A549 treated with AZD9567 at 1 μM for 4 hours (cell line): ENCODE results near the gene LLCFC1. TPM values are rescaled to one million over a fixed set of nuclear protein-coding genes. Genes with fewer than 3 reads are reported as not detected.

Source experiments
- total RNA-seq: library from RNA; stranded (reverse); fragments of 200-300 nt; extraction: Qiagen RNA extraction; gene quantifications from 5 replicates; pipeline ENCODE4 v1.2.3, GENCODE V29; 2022; ENCODE audit not compliant: insufficient read depth

Gene LLCFC1
- total RNA-seq: not detected in 5 replicates

GRCh38 chr7:142939226-142939910 lies at the start of gene LLCFC1:
Gene LLCFC1 (plus strand): TSS chr7:142939484. CDS start chr7:142939622, 138 bp downstream.

DNA sequence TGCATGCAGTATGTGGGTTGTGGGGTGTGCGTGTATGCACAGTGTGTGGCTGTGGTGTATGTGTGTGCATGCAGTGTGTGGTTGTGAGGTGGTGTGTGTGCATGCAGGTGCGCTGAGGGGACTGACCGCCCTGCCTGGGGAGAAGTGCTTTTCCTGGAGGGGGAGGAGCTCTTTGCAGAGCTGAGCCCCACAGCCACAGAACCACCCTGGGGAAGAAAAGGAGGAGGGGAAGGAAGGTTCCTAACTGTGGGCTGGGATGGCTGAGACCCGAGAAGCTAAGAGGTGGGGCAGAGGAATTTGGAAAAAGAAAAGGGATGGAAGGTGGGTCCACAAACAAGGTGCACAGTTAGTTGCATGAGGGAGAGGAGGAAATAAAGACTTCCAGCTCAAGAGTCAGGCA lies 5.7 kb upstream of the LLCFC1 start, which contains the start of gene TRPV5:
Gene TRPV5 (minus strand): TSS at position 123 of the 400 bp plus-strand sequence. CDS start 287 bp downstream, outside the sequence.

DNA sequence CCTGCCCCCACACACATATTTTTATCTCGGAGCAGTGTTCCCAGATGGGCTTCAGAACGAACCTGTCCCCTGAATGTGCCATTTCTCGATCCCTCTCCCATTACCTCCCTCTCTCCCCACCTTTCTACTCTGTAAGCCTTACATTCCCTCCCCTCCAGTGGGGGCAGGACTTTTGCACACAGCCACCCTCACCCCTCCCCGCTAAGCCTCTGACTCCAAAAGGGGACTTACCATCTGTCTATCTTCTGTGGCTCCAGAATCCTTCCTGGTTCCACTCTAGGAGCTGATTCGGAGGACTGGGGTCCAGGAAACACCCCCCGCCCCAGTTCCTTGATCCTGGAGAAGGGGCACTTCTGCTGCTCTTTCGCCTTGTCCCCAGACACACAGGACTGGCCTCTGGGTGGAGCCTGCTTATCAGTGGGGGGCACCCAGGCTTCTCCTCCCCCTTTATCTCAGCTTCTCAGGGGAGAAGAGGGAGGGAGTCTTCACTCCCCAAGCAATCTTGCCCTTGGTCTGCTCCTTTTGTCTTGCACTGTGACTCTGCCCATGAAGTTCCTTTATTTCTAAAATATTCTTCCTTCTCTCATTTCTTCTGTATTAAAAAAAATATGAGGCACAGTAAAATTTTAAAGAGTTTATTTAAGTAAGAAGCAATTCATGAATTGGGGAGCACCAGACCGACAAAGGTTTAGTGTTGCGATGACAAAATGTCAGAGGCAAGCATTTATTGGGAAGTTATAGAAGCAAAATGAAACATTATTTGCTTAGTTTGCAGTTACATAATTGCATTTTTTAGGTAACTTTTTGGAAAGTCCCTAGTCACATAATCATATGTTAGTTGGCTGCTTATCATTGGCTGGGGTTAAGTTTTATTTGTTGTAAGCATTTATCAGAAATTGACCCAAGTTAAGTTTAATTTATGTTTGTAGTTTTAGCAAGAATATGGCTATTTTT lies 23.0 kb downstream of the LLCFC1 start, which contains the start of gene KEL:
Gene KEL (minus strand): TSS at position 391 of the 954 bp plus-strand sequence. CDS start 157 bp downstream, at position 234.

Other genes starting within 250 kb of the LLCFC1 start
- not detected in 5 replicates for gene PRSS1, start 190.0 kb upstream of the LLCFC1 start, total RNA-seq
- not detected in 5 replicates for gene PRSS2, start 168.5 kb upstream of the LLCFC1 start, total RNA-seq
- gene EPHB6, start 84.4 kb upstream of the LLCFC1 start, total RNA-seq: 0.28 to 0.79 TPM (median 0.42 TPM) in 4 of 5 replicates, not detected in the other
- 0.08 TPM in 1 of 5 replicates, not detected in the others for gene TRPV6, start 53.7 kb upstream of the LLCFC1 start, total RNA-seq
- gene TRPV5, start 5.7 kb upstream of the LLCFC1 start, total RNA-seq: not detected in 5 replicates
- not detected in 5 replicates for gene KEL, start 22.9 kb downstream of the LLCFC1 start, total RNA-seq
- not detected in 5 replicates for gene OR9A2, start 87.6 kb downstream of the LLCFC1 start, total RNA-seq
- not detected in 5 replicates for gene OR6V1, start 112.9 kb downstream of the LLCFC1 start, total RNA-seq
- gene PIP, start 192.6 kb downstream of the LLCFC1 start, total RNA-seq: 0.27 to 0.28 TPM in 2 of 5 replicates, not detected in the others
- not detected in 5 replicates for gene TAS2R39, start 243.9 kb downstream of the LLCFC1 start, total RNA-seq